ENCODE measurements around the gene TALDO1. TPM values are rescaled to one million over a fixed set of nuclear protein-coding genes. Genes with fewer than 3 reads are reported as not detected.

TALDO1 gene
- total RNA-seq, 2 donors from 2014 or later, result 132 to 232 TPM

DNA sequence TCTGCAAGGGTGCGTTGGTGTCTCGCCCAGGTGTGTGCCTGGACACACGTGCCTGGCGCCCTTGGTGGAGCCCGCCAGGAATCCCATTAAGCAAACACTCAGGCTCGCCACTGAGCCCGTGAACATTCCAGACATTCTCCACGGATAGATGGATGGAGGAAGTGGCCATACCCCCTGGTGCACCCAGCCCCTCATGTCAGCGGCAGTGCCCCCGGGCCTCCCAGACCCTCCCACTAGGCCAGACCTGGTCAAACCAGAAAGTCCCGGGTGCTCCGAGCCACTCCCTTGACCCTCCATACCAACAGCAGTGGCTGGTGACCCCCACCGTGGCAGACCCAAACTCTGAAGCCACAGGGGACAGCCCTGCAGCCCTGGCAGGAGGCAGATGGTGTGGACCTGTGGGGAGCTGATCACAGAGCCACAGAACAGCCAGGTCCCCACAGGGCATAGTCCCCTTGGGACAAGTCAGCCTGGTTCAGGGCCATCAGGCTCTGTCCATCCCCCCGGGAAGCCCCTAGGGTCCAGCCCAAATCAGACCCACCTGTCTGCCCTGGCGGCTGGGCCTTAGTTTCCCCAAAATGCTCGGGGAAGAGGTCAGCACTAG, 39.3 kb upstream of the TALDO1 start:
- TF ChIP-seq, protein P1, sequence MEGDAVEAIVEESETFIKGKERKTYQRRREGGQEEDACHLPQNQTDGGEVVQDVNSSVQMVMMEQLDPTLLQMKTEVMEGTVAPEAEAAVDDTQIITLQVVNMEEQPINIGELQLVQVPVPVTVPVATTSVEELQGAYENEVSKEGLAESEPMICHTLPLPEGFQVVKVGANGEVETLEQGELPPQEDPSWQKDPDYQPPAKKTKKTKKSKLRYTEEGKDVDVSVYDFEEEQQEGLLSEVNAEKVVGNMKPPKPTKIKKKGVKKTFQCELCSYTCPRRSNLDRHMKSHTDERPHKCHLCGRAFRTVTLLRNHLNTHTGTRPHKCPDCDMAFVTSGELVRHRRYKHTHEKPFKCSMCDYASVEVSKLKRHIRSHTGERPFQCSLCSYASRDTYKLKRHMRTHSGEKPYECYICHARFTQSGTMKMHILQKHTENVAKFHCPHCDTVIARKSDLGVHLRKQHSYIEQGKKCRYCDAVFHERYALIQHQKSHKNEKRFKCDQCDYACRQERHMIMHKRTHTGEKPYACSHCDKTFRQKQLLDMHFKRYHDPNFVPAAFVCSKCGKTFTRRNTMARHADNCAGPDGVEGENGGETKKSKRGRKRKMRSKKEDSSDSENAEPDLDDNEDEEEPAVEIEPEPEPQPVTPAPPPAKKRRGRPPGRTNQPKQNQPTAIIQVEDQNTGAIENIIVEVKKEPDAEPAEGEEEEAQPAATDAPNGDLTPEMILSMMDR (IDR thresholded peaks at IDR 0.05), result no peak
- Histone ChIP-seq H3K36me3 (no peaks in the 10 kb centered on the region), H3K4me1 (ENCODE audit: control insufficient read depth in 1 of 2, low read depth in 2 of 2) (peaks cover 17 to 47% of the 10 kb centered on the region in 2 donors), H3K27me3 (replicated peaks; ENCODE audit: insufficient read depth) (no peaks in the 10 kb centered on the region), H3K9me3 (no peaks in the 10 kb centered on the region), H3K4me3 (peak overlapping the region; percentile 92), H3K27ac (peak overlapping the region; percentile 80 to 95)
- no peak for DNase-seq (ENCODE audit: low spot score)
- no peak for ATAC-seq (ENCODE audit: insufficient number of reproducible peaks, low FRiP score, low read depth)

DNA sequence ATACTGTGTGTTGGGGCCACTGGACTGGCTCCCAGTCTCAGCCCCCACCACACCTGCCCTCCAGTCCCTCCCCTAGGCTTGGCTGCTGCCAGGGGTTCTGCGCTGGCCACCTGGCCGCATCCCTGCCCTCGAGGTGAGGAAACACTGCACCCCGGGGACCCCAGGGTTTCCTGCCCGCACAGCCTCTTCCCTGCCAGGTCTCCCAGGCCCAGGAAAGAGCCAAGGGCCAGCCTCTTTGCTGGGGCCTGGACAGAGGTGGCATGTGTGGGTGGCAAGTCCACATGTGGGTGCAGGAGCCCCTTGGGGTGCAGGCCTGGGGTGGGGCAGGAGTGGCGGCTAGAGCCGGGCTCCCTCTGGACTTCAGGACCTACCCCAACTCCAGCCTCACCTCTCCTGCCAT, 38.8 kb upstream of the TALDO1 start:
- Histone ChIP-seq H3K4me3 (no peak overlapping the region), H3K27ac (no peak overlapping the region), H3K9me3 (no peaks in the 10 kb centered on the region), H3K36me3 (no peaks in the 10 kb centered on the region), H3K4me1 (ENCODE audit: control insufficient read depth in 1 of 2, low read depth in 2 of 2) (peaks cover 11 to 41% of the 10 kb centered on the region in 2 donors), H3K27me3 (replicated peaks; ENCODE audit: insufficient read depth) (no peaks in the 10 kb centered on the region)
- TF ChIP-seq, protein P1 (IDR thresholded peaks at IDR 0.05), result no peak
- ATAC-seq (ENCODE audit: insufficient number of reproducible peaks, low FRiP score, low read depth) (no peak), DNase-seq (ENCODE audit: low spot score) (no peak)

DNA sequence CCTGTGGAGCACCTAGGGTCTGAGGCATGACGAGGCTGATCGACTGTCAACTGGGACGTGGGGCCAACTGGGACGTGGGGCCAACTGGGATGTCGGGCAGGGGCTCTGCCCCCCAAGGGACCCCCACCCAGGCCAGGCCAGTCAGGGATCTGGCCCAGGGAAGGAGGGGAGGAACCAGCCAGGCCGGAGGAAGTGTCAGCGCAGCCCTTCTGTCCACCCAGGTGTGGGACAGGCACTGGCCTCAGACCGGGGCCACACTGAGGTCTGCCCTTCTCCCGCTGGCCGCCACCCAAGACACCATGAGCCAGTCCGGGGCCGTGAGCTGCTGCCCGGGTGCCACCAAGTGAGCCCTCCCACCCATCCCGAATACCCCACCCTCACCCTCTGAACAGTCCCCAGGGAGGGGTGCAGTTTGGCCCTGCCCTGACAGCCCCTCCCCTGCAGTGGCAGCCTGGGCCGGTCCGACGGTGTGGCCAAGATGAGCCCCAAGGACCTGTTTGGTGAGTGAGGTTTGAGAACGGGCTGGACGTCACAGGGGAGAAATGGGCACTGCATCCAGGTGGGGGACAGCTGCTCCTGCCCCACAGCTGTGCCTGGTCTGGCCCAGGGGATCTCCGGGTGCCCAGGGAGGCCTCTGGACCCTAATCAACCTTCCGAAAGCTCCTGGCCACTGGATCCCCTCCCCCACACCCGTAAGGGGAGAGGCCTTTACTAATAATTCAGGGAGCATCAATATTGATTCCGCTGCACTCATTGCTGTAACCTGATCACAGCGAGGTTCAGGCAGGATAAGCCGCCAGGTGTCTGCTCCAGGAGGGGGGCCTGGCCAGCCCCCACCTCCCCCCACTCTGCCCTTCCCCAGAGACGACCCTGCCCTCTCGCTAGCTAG, 37.9 kb upstream of the TALDO1 start:
- DNase-seq (ENCODE audit: low spot score) (no peak), ATAC-seq (ENCODE audit: insufficient number of reproducible peaks, low FRiP score, low read depth) (no peak)
- H3K4me1 ChIP-seq (ENCODE audit: control insufficient read depth in 1 of 2, low read depth in 2 of 2), result peaks cover 9 to 37% of the 10 kb centered on the region in 2 donors
- H3K27me3 ChIP-seq (replicated peaks; ENCODE audit: insufficient read depth), result no peaks in the 10 kb centered on the region
- H3K36me3 ChIP-seq, result no peaks in the 10 kb centered on the region
- no peak overlapping the region for H3K4me3 ChIP-seq
- no peak overlapping the region for H3K27ac ChIP-seq
- no peaks in the 10 kb centered on the region for H3K9me3 ChIP-seq
- TF ChIP-seq, protein P1 (IDR thresholded peaks at IDR 0.05), result no peak

- no peaks in the 10 kb centered on the region for H3K36me3 ChIP-seq
- H3K27me3 ChIP-seq (replicated peaks; ENCODE audit: insufficient read depth), result no peaks in the 10 kb centered on the region
- H3K9me3 ChIP-seq, result no peaks in the 10 kb centered on the region
- H3K4me3 ChIP-seq, result no peak overlapping the region
- DNase-seq (ENCODE audit: low spot score) (no peak), ATAC-seq (ENCODE audit: insufficient number of reproducible peaks, low FRiP score, low read depth) (no peak)
- H3K27ac ChIP-seq, result no peak overlapping the region
- no peaks in the 10 kb centered on the region for H3K4me1 ChIP-seq (ENCODE audit: control insufficient read depth in 1 of 2, low read depth in 2 of 2)
- TF ChIP-seq, protein P1 (IDR thresholded peaks at IDR 0.05), result no peak
Measured at GRCh38 chr11:714436-714835, 32.8 kb upstream of the TALDO1 start.

DNA sequence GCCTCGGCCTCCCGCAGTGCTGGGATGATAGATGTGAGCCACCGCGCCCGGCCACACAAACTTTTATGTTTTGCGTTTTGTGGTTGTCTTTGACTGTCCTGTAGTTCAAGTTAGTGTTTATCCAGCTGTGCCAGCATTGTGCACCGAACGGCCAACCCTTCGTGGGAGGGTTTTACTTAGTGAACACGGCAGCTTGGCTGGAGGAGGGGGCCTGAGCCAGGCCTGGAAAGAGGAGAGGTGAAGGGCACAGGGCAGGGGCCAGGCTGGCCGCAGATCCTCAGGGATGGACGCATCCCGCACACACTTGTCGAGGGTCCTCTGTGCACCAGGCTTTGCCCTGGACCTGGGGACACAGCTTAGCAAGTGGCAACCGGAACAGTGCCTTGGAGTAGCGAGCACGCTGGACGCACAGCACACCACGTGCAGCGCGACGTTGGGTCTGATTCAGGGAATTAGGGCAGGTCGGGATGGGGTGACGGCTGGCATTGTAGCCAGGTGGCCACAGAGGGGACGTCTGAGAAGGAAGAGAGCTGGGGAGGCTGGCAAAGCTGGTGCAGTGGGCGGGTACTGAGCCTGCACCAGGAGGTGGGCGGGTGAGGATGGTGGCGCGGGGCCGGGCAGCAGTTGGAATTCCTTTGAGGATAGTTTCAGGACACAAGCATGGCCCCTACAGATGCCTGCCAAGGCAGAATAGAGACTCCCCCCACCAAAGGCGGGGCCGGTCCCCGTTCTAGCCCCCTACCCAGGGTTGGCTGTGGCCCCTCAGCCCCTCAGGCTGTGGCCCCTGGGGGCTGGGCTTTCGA, 27.8 kb upstream of the TALDO1 start:
- no peaks in the 10 kb centered on the region for H3K36me3 ChIP-seq
- no peak for DNase-seq (ENCODE audit: low spot score)
- peaks cover 4 to 8% of the 10 kb centered on the region in 2 donors for H3K4me1 ChIP-seq (ENCODE audit: control insufficient read depth in 1 of 2, low read depth in 2 of 2)
- no peak overlapping the region for H3K27ac ChIP-seq
- H3K4me3 ChIP-seq, result no peak overlapping the region
- TF ChIP-seq, protein P1 (IDR thresholded peaks at IDR 0.05), result no peak
- ATAC-seq (ENCODE audit: insufficient number of reproducible peaks, low FRiP score, low read depth), result no peak
- H3K27me3 ChIP-seq (replicated peaks; ENCODE audit: insufficient read depth), result no peaks in the 10 kb centered on the region
- H3K9me3 ChIP-seq, result no peaks in the 10 kb centered on the region

Measured in thoracic aorta (tissue), 2 donors.